Body of pancreas (tissue), 4 donors: ENCODE results near the gene TULP1. TPM values are rescaled to one million over a fixed set of nuclear protein-coding genes. Genes with fewer than 3 reads are reported as not detected.

Experiments
- ATAC-seq: fragments of 150-250 bp; one replicate; pipeline ENCODE4 v1.9.1; 2016
- DNase-seq, 4 donors: peaks; one replicate each; pipeline ENCODE4 v3.0.0-alpha.2; 2019
- H3K27ac ChIP-seq, 4 donors: fragments of 200-600 bp; sonication (generic); 1 replicate in 3 of 4; 2 replicates in 1 of 4; pipeline versions ENCODE4 v1.5.1 to v1.6.1; 2016 to 2019; ENCODE audit warnings: mild to moderate bottlenecking in 1 of 4, mixed read lengths in 1 of 4, moderate library complexity in 1 of 4
- H3K27me3 ChIP-seq, 2 donors: fragments of 200-600 bp; sonication (generic); one replicate each; pipeline ENCODE4 v1.6.0; 2016; ENCODE audit warnings: mild to moderate bottlenecking in 1 of 2
- H3K36me3 ChIP-seq, 2 donors: fragments of 200-600 bp; sonication (generic); replicated peaks in 1 of 2; 2 replicates each; pipeline ENCODE4 v1.5.1; 2016; ENCODE audit warnings: low read depth in 2 of 2; ENCODE audit not compliant: insufficient read depth in 1 of 2
- H3K4me1 ChIP-seq: fragments of 200-600 bp; sonication (generic); one replicate; pipeline ENCODE4 v1.6.0; 2016
- H3K4me3 ChIP-seq, 2 donors: fragments of 200-600 bp; sonication (generic); 1 replicate in 1 of 2; 2 replicates in 1 of 2; pipeline ENCODE4 v1.5.1; 2016 to 2019
- H3K9me3 ChIP-seq, 3 donors: fragments of 200-600 bp; sonication (generic); 1 replicate in 2 of 3; 2 replicates in 1 of 3; pipeline ENCODE4 v1.5.1; 2016
- CTCF ChIP-seq, 7 experiments: fragments of 450-650 bp in 4 of 7; fragments of 200-600 bp in 3 of 7; sonication (generic) in 3 of 7; IDR thresholded peaks; one replicate each; pipeline ENCODE4 v1.5.1; 2016 to 2019; ENCODE audit warnings: antibody characterized with exemption in 7 of 7
- POLR2A ChIP-seq, 3 donors: fragments of 450-650 bp; IDR thresholded peaks; one replicate each; pipeline ENCODE4 v1.6.1; 2016; ENCODE audit warnings: antibody characterized with exemption in 3 of 3, mild to moderate bottlenecking in 2 of 3
- WGBS, 2 donors: methylation state at CpG; one replicate each; pipeline ENCODE4 v1.1.5; 2017; 5-methylcytosine and 5-hydroxymethylcytosine counted together
- intact Hi-C: fragments of 100-400 bp; cut with DNase I; formaldehyde crosslinking; loops from one replicate; pipeline ENCODE4 v1.15.1; 2023
- total RNA-seq, 2 donors: library from RNA; depleted of rRNA; stranded (reverse); fragments of >200 nt; gene quantifications; one replicate each; pipeline ENCODE4 v1.1.0, GENCODE V29; 2016

Gene TULP1
- total RNA-seq, 2 donors from 2014 or later, result not detected

- no peaks in the 10 kb centered on the region for H3K27me3 ChIP-seq
- DNase-seq (no peak), ATAC-seq (no peak)
- intact Hi-C loops, result no loop called here
- H3K27ac ChIP-seq, result no peak overlapping the region
- H3K4me3 ChIP-seq, result no peak overlapping the region
- H3K36me3 ChIP-seq, result no peaks in the 10 kb centered on the region
- 89 to 96% methylated on average over 3 of the region's 3 CpGs for WGBS, 2 donors
- TF ChIP-seq CTCF (IDR thresholded peaks at IDR 0.05), result no peak
- TF ChIP-seq POLR2A (IDR thresholded peaks at IDR 0.05), result no peak
- no peaks in the 10 kb centered on the region for H3K4me1 ChIP-seq
- no peaks in the 10 kb centered on the region for H3K9me3 ChIP-seq
Observed at GRCh38 chr6:35506536-35506935, 6.2 kb downstream of the TULP1 start.

DNA sequence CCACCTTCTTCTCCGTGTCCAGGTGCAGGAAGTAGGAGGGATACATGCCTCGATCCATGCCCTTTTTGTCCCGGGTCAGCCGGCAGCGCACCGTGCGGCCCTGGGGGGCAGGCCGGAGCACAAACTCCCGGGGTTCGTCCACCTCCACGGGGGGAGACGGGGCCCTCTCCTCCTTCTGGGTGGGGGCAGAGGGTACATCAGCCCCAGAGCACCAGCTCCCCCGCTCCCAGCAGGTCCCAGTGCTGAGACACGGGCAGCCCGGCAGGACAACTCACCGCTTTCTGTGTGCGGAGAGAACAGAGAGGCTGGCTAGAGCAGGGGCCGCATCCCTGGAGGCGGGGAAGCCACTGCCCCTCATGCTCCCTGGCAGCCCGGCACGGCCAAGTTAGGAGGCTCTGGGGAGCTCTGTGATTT lies 6.7 kb downstream of the TULP1 start:
- intact Hi-C loops, result no loop called here
- DNase-seq (no peak), ATAC-seq (no peak)
- 31 to 57% methylated on average over 9 to 21 of the region's 21 CpGs for WGBS, 2 donors
- no peaks in the 10 kb centered on the region for H3K27me3 ChIP-seq
- H3K9me3 ChIP-seq, result no peaks in the 10 kb centered on the region
- no peak overlapping the region for H3K27ac ChIP-seq
- H3K36me3 ChIP-seq, result no peaks in the 10 kb centered on the region
- H3K4me1 ChIP-seq, result no peaks in the 10 kb centered on the region
- TF ChIP-seq CTCF (IDR thresholded peaks at IDR 0.05) (no peak), POLR2A (IDR thresholded peaks at IDR 0.05) (no peak)
- no peak overlapping the region for H3K4me3 ChIP-seq

GRCh38 chr6:35503534-35503933 lies 9.2 kb downstream of the TULP1 start:
- ATAC-seq, result no peak
- no peak for TF ChIP-seq POLR2A (IDR thresholded peaks at IDR 0.05)
- no peak for TF ChIP-seq CTCF (IDR thresholded peaks at IDR 0.05)
- 33 to 65% methylated on average over 3 to 15 of the region's 15 CpGs for WGBS, 2 donors
- H3K27me3 ChIP-seq, result no peaks in the 10 kb centered on the region
- DNase-seq, result no peak
- H3K36me3 ChIP-seq, result no peaks in the 10 kb centered on the region
- intact Hi-C loops, result no loop called here
- no peak overlapping the region for H3K27ac ChIP-seq
- no peaks in the 10 kb centered on the region for H3K9me3 ChIP-seq
- H3K4me3 ChIP-seq, result no peak overlapping the region
- H3K4me1 ChIP-seq, result no peaks in the 10 kb centered on the region

DNA sequence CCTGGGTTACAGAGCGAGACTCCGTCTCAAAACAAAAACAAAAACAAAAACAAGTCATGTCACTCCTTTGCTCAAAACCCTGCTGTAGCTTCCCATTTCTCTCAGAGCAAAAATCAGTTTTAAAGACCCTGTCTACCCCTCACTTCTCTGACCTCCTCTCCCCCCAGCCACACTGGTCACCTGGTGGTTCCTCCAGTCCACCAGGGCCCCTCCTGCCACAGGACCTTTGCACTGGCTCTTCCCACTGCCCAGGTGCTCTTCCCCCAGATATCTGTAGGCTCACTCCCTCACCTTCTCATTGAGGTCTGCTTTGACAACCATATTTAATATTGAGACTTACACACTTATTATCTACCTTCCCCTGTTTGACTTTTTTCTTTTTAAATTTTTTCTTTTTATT lies 10.9 kb downstream of the TULP1 start:
- no peak overlapping the region for H3K27ac ChIP-seq
- DNase-seq (no peak), ATAC-seq (no peak)
- no peaks in the 10 kb centered on the region for H3K27me3 ChIP-seq
- no peak overlapping the region for H3K4me3 ChIP-seq
- no peak for TF ChIP-seq CTCF (IDR thresholded peaks at IDR 0.05)
- no peak for TF ChIP-seq POLR2A (IDR thresholded peaks at IDR 0.05)
- H3K9me3 ChIP-seq, result no peaks in the 10 kb centered on the region
- 94 to 100% methylated on average over 2 of the region's 2 CpGs for WGBS, 2 donors
- intact Hi-C loops, result no loop called here
- peaks cover 11% of the 10 kb centered on the region for H3K4me1 ChIP-seq
- H3K36me3 ChIP-seq, result no peaks in the 10 kb centered on the region

- no peak overlapping the region for H3K27ac ChIP-seq
- H3K4me1 ChIP-seq, result peaks cover 15% of the 10 kb centered on the region
- 81 to 84% methylated on average over 5 to 6 of the region's 6 CpGs for WGBS, 2 donors
- no peaks in the 10 kb centered on the region for H3K36me3 ChIP-seq
- intact Hi-C loops, result no loop called here
- H3K27me3 ChIP-seq, result no peaks in the 10 kb centered on the region
- DNase-seq (no peak), ATAC-seq (no peak)
- no peak overlapping the region for H3K4me3 ChIP-seq
- no peaks in the 10 kb centered on the region for H3K9me3 ChIP-seq
- TF ChIP-seq CTCF (IDR thresholded peaks at IDR 0.05) (no peak), POLR2A (IDR thresholded peaks at IDR 0.05) (no peak)
Observed at GRCh38 chr6:35500782-35501181, 11.9 kb downstream of the TULP1 start.
